ENCODE data around the gene EPC1. TPM values are rescaled to one million over a fixed set of nuclear protein-coding genes. Genes with fewer than 3 reads are reported as not detected.
"Not testable (repeated sequence)": the region's sequence is repeated elsewhere in the genome, so short reads cannot be mapped to it uniquely, and the experiment has no call there.

EPC1 gene
- total RNA-seq, 2 experiments from 2014 or later: 40.9 to 48.8 TPM

DNA sequence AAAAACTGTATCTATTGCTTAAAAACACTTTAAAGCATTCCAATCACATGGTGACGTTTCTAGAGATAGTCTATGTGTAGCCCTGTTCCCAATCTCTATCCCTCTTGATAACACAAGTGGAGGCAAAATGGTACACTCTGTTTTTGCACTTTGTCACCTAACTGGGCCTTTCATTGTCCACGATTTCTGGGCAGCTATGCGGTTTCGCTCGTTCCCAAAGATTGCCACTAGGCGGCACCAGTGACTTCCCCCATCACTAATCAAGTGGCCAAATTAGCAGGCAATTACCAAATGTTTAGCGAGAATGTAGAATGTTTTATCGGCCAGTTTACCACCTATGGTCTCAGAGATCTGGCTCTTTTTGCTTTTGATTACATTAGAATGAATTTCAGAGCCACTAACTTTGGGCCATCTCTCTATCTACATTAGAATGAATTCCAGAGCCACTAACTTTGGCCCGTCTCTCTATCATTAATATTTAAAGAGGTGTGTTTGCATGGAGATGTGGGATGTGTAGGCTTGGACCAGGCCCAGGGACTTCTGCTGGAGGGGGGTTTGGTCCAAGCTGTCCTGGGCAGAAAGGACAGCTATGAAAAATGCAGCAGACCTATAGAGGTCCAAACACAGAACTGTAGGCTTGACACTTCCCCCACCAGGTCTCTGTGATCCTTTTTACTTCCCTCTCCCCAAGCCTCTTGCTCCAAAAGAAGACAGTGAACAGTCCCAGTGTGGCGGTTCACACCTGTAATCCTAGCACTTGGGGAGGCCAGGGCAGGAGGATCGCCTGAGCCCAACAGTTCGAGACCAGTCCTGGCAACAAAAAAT lies 90.1 kb downstream of the EPC1 start:
- Histone ChIP-seq H2AFZ (ENCODE audit: low read length) (peak overlapping the region; percentile 99), H3K4me3 (ENCODE audit: low read depth, low read length, poor library complexity, severe bottlenecking) (peak overlapping the region; percentile 20), H3K9me3 (ENCODE audit: low read length) (no peaks in the 10 kb centered on the region), H4K20me1 (ENCODE audit: insufficient read depth, low read length) (no peaks in the 10 kb centered on the region), H3K79me2 (ENCODE audit: insufficient read depth, low read depth, low read length) (no peaks in the 10 kb centered on the region), H3K27ac (ENCODE audit: low read depth, low read length, poor library complexity, severe bottlenecking) (no peak overlapping the region), H3K9me2 (ENCODE audit: insufficient read depth, low read length) (no peaks in the 10 kb centered on the region), H3K4me1 (ENCODE audit: insufficient read depth, low read length, poor library complexity, severe bottlenecking) (peaks cover 7% of the 10 kb centered on the region), H3K36me3 (ENCODE audit: insufficient read depth, low read length) (no peaks in the 10 kb centered on the region), H3K4me2 (ENCODE audit: low read length) (peak overlapping the region; percentile 48; the same call in 1 of the 2 replicates)
- intact Hi-C loops (cut with micrococcal nuclease; ENCODE audit: unreplicated experiment): loop anchor here (1.0 to 2.0 kb wide), 3 partner anchors 89 to 190 kb away; partner anchors contain the start of gene CCDC7
- ChIA-PET POLR2A (interaction anchor here (0.5 to 2.5 kb wide), 3 partner anchors 15 to 121 kb away, joined by 3 to 11 read pairs (median 10); no protein-coding TSS in a partner anchor), CTCF (ENCODE audit: unreplicated experiment) (interaction anchor here (0.9 to 1.6 kb wide), 3 partner anchors 12 to 110 kb away, joined by 3 read pairs; no protein-coding TSS in a partner anchor)
- no TSS peak for BruUV-seq (replicated peaks)
- peak; percentile 79 for DNase-seq (ENCODE audit: low spot score)
- no peak for TF ChIP-seq EZH2phosphoT487 (IDR thresholded peaks at IDR 0.05; ENCODE audit: borderline replicate concordance, low read depth, low read length)
- TF ChIP-seq, protein P1, sequence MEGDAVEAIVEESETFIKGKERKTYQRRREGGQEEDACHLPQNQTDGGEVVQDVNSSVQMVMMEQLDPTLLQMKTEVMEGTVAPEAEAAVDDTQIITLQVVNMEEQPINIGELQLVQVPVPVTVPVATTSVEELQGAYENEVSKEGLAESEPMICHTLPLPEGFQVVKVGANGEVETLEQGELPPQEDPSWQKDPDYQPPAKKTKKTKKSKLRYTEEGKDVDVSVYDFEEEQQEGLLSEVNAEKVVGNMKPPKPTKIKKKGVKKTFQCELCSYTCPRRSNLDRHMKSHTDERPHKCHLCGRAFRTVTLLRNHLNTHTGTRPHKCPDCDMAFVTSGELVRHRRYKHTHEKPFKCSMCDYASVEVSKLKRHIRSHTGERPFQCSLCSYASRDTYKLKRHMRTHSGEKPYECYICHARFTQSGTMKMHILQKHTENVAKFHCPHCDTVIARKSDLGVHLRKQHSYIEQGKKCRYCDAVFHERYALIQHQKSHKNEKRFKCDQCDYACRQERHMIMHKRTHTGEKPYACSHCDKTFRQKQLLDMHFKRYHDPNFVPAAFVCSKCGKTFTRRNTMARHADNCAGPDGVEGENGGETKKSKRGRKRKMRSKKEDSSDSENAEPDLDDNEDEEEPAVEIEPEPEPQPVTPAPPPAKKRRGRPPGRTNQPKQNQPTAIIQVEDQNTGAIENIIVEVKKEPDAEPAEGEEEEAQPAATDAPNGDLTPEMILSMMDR (conservative IDR thresholded peaks at IDR 0.05; ENCODE audit: low read length): peak; percentile 98

DNA sequence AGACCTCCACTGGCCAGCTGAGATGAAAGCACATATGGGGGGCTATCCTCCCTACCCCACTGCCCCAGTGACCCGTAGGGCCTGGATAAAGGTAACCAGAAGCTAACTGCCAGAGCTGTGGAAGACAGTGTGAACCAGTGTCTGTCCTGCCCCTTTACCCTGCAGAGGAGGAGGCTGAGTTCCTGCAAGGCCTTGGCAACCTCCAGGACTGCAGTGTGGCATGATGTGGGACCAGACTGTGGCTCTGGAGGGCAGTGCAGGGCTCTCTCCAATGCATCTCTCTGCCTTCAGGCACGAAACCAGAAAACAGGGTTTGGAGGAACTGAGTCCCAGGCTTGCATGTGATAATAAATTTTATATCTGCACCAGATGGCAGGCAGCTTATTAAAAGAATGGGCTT lies 93.1 kb downstream of the EPC1 start:
- H2AFZ ChIP-seq (ENCODE audit: low read length): no peak overlapping the region
- H3K4me3 ChIP-seq (ENCODE audit: low read depth, low read length, poor library complexity, severe bottlenecking): no peak overlapping the region
- H3K4me2 ChIP-seq (ENCODE audit: low read length): no peak overlapping the region
- ChIA-PET POLR2A (interaction anchor here (0.8 to 0.9 kb wide), 2 partner anchors 188 to 265 kb away, joined by 3 read pairs; no protein-coding TSS in a partner anchor), CTCF (ENCODE audit: unreplicated experiment) (no interaction called here)
- no peaks in the 10 kb centered on the region for H3K9me3 ChIP-seq (ENCODE audit: low read length)
- H3K36me3 ChIP-seq (ENCODE audit: insufficient read depth, low read length): no peaks in the 10 kb centered on the region
- no TSS peak for BruUV-seq (replicated peaks)
- H3K4me1 ChIP-seq (ENCODE audit: insufficient read depth, low read length, poor library complexity, severe bottlenecking): peaks cover 22% of the 10 kb centered on the region
- intact Hi-C loops (cut with micrococcal nuclease; ENCODE audit: unreplicated experiment): no loop called here
- H3K79me2 ChIP-seq (ENCODE audit: insufficient read depth, low read depth, low read length): no peaks in the 10 kb centered on the region
- H4K20me1 ChIP-seq (ENCODE audit: insufficient read depth, low read length): no peaks in the 10 kb centered on the region
- DNase-seq (ENCODE audit: low spot score): no peak
- no peak overlapping the region for H3K27ac ChIP-seq (ENCODE audit: low read depth, low read length, poor library complexity, severe bottlenecking)
- no peaks in the 10 kb centered on the region for H3K9me2 ChIP-seq (ENCODE audit: insufficient read depth, low read length)
- TF ChIP-seq EZH2phosphoT487 (IDR thresholded peaks at IDR 0.05; ENCODE audit: borderline replicate concordance, low read depth, low read length): no peak
- TF ChIP-seq, protein P1 (conservative IDR thresholded peaks at IDR 0.05; ENCODE audit: low read length): 0 out of 2 replicates have a peak, but pooled peaks have one; percentile 27

- TF ChIP-seq EZH2phosphoT487 (IDR thresholded peaks at IDR 0.05; ENCODE audit: borderline replicate concordance, low read depth, low read length): no peak
- TF ChIP-seq, protein P1 (conservative IDR thresholded peaks at IDR 0.05; ENCODE audit: low read length): no peak
- H4K20me1 ChIP-seq (ENCODE audit: insufficient read depth, low read length): no peaks in the 10 kb centered on the region
- no peak overlapping the region for H2AFZ ChIP-seq (ENCODE audit: low read length)
- no peak overlapping the region for H3K4me2 ChIP-seq (ENCODE audit: low read length)
- CTCF ChIA-PET (ENCODE audit: unreplicated experiment): no interaction called here
- H3K27ac ChIP-seq (ENCODE audit: low read depth, low read length, poor library complexity, severe bottlenecking): no peak overlapping the region
- no peaks in the 10 kb centered on the region for H3K9me3 ChIP-seq (ENCODE audit: low read length)
- no peak overlapping the region for H3K4me3 ChIP-seq (ENCODE audit: low read depth, low read length, poor library complexity, severe bottlenecking)
- no peaks in the 10 kb centered on the region for H3K36me3 ChIP-seq (ENCODE audit: insufficient read depth, low read length)
- DNase-seq (ENCODE audit: low spot score): no peak
- H3K4me1 ChIP-seq (ENCODE audit: insufficient read depth, low read length, poor library complexity, severe bottlenecking): peaks cover 22% of the 10 kb centered on the region
- BruUV-seq (replicated peaks): no TSS peak
- H3K9me2 ChIP-seq (ENCODE audit: insufficient read depth, low read length): no peaks in the 10 kb centered on the region
- POLR2A ChIA-PET: interaction anchor here (0.6 to 0.9 kb wide), 3 partner anchors 49 to 265 kb away, joined by 3 read pairs; no protein-coding TSS in a partner anchor
- H3K79me2 ChIP-seq (ENCODE audit: insufficient read depth, low read depth, low read length): no peaks in the 10 kb centered on the region
- intact Hi-C loops (cut with micrococcal nuclease; ENCODE audit: unreplicated experiment): no loop called here
These were observed 93.7 kb downstream of the EPC1 start for GRCh38 chr10:32253276-32253675.

DNA sequence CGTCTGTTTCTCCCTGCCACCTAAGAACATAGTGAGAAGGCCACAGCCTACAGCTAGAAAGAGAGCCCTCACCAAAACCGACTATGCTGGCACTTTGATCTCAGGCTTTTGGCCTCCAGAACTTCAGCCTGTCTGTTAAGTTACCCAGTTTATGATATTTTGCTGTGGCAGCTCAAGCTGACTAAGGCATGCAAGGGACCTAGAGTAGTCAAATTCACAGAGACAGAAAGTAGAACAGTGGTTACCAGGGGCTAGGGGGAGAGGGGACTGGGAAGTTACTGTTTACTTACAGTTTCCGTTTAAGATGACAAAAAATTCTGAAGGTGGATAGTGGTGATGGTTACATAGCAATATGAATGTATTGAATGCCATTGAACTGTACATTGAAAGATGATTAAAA lies 96.5 kb downstream of the EPC1 start:
- POLR2A ChIA-PET: interaction anchor here (0.5 to 2.5 kb wide), 11 partner anchors 8 to 133 kb away, joined by 3 to 14 read pairs (median 3); no protein-coding TSS in a partner anchor
- DNase-seq (ENCODE audit: low spot score): not testable (repeated sequence)

More for the DNA sequence above, 96.5 kb downstream of the EPC1 start:
- H3K79me2 ChIP-seq (ENCODE audit: insufficient read depth, low read depth, low read length); H3K27ac ChIP-seq (ENCODE audit: low read depth, low read length, poor library complexity, severe bottlenecking); H3K9me2 ChIP-seq (ENCODE audit: insufficient read depth, low read length); H3K9me3 ChIP-seq (ENCODE audit: low read length); CTCF ChIA-PET (ENCODE audit: unreplicated experiment); H3K4me2 ChIP-seq (ENCODE audit: low read length); H3K4me3 ChIP-seq (ENCODE audit: low read depth, low read length, poor library complexity, severe bottlenecking); intact Hi-C loops (cut with micrococcal nuclease; ENCODE audit: unreplicated experiment); BruUV-seq (replicated peaks); H4K20me1 ChIP-seq (ENCODE audit: insufficient read depth, low read length); H3K36me3 ChIP-seq (ENCODE audit: insufficient read depth, low read length): not testable (repeated sequence)
- Histone ChIP-seq H3K4me1 (ENCODE audit: insufficient read depth, low read length, poor library complexity, severe bottlenecking) (peaks cover 15% of the 10 kb centered on the region), H2AFZ (ENCODE audit: low read length) (peak overlapping the region; percentile 44; the same call in 1 of the 2 replicates)

All from OCI-LY7 (cell line).